CD4-positive, alpha-beta T cell treated with Interferon gamma for 1 hour (primary cell): Measurements from ENCODE around the gene KRT33B.
"Not testable (repeated sequence)": the region's sequence is repeated elsewhere in the genome, so short reads cannot be mapped to it uniquely, and the experiment has no call there.

Source experiments
- DNase-seq: peaks from one replicate; pipeline ENCODE4 v3.0.0-alpha.2; 2020

KRT33B gene

GRCh38 chr17:41369713-41370112 lies at the start of gene KRT33B:
TSS of gene KRT33B (minus strand) at chr17:41369813. CDS start at chr17:41369750, 63 bp downstream.
- no peak for DNase-seq

GRCh38 chr17:41418116-41418860 lies 48.7 kb upstream of the KRT33B start:
- DNase-seq = no peak

GRCh38 chr17:41417576-41418015 lies 48.0 kb upstream of the KRT33B start:
- DNase-seq = no peak

- no peak for DNase-seq
Observed at GRCh38 chr17:41417127-41417526, 47.5 kb upstream of the KRT33B start.

GRCh38 chr17:41416479-41416878 lies 46.9 kb upstream of the KRT33B start:
- DNase-seq = no peak

GRCh38 chr17:41415833-41416335 lies 46.3 kb upstream of the KRT33B start:
- no peak for DNase-seq

DNA sequence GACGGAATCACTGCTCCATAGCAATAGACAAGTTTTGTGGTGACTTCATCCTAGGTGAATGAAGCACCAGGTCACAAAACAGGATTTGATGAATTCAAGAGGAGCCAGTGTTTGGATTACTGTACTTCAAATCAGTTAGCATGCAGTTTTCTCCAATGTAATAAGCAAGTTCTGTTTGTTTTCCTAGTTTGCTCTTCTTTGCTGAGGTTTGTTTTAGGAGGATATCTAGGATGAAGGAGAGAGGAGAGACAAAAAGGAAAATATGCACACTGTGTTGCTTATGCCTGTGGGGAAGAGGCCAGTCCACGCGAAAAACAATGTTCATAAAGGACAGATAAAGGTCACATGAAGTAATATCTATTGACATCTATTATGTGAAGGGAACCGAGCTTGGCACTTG lies 45.8 kb upstream of the KRT33B start:
- no peak for DNase-seq

- DNase-seq = no peak
Observed at GRCh38 chr17:41413982-41414381, 44.4 kb upstream of the KRT33B start.

DNA sequence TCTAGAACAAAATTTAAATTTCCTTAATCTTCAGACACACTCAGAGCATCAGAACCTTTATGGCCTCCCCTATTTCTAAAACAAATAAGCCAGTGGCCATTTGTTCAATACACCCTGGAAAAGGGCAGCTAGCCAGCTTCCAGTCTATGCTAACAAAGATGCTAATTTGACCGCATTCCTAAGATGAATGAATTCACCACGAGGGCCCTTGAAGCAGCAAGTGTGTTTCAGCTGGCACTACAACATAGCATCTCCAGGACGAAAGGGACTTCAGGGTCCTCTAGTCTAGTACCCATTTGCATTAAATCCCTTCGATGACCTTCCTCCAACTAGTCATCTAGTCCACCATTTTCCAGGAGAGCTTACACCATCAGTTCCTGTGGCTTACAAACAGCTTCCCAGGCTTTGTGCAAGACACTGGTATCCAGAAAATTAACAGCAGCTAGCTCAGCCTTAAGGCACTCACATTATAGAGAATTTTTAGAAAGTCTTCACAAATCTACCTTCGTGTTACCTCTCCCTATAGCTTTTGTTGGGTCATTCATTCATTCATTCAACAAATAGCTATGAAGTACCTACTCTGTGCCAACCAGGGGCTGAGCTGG lies 43.8 kb upstream of the KRT33B start:
- no peak for DNase-seq

GRCh38 chr17:41411072-41411840 lies 41.6 kb upstream of the KRT33B start:
- DNase-seq = no peak

- no peak for DNase-seq
Observed at GRCh38 chr17:41407226-41407625, 37.6 kb upstream of the KRT33B start.

GRCh38 chr17:41406205-41406604 lies 36.6 kb upstream of the KRT33B start:
- no peak for DNase-seq

- peak; percentile 6 for DNase-seq
Observed at GRCh38 chr17:41404024-41404671, 34.5 kb upstream of the KRT33B start.

GRCh38 chr17:41403404-41404023 lies 33.9 kb upstream of the KRT33B start:
- no peak for DNase-seq

DNA sequence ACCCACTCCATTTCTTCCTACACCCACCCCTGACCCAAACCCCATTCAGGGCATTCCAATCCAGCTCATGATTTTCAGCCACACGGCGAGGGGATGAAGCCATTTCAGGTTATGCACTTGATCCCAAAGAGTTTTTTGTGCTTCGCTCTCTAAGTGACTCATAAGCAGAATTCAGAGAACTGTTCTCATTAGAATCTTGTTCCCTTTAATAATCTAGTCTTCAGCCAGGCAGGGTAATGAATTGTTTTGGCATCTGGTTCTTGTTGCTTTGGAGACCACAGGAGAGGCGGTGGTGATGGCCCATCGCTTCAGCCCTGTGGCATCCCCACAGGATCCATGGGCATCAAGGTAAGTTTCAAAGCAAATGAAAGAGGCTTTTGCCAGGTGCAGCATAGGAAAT lies 32.5 kb upstream of the KRT33B start:
- no peak for DNase-seq

GRCh38 chr17:41396996-41397660 lies 27.5 kb upstream of the KRT33B start, which contains the start of gene KRT31:
TSS of gene KRT31 (minus strand) at chr17:41397608. CDS start at chr17:41397539, 69 bp downstream.
- DNase-seq = no peak

DNA sequence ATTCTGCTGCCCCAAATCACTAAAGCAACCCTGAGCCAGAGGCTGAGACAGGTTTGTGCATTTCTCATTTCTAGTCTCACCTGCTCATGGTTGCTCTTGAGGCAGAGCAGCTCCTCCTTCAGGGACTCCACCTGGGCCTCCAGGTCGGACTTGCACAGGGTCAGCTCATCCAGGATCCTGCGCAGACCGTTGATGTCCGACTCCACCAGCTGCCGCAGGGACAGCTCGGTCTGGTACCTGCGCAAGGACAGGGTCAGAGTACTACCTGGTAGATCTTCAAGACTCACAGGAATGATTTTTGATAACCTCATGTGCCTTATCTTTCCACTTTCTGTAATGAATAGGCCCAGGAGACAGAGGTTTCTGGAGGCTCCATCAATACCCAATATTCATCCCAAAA lies 26.7 kb upstream of the KRT33B start:
- DNase-seq = no peak

DNA sequence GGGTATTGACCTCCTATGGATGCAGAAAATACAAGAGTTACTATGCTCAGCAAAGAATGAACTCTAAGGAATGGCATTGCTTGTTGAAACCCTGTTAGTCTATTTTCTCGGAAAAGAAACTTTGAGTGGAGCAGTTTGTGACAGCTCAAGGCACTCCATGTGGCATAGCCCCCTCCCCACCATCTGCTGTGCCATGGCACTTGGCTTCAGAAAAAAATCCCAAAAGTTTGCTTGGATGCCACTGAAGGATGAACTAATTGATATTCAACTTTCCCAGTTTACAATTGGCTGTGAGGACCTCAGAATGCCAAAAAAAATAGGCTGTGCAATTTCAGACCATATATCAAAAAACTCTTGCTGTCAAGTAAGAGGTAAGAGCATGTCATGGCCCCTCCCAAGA lies 26.0 kb upstream of the KRT33B start:
- DNase-seq = no peak

DNA sequence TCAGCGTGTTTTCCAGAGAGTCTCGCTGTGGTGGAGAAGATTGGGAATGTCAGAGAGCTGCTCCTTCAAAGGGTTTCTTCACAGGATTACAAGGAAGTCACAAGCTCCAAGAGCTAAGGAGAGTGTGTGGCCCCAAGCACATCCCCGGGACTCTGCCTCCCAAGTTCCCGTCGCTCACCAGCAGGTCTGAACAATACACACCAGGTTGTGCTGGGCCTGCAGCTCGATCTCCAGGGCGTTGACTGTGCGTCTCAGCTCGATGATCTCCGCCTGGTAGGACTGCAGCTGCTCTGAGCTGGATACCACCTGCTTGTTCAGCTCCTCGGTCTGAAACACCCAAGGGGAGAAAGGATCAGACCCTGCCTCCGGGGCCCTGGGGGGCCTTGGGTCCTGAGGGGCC lies 25.4 kb upstream of the KRT33B start:
- DNase-seq = not testable (repeated sequence)

DNA sequence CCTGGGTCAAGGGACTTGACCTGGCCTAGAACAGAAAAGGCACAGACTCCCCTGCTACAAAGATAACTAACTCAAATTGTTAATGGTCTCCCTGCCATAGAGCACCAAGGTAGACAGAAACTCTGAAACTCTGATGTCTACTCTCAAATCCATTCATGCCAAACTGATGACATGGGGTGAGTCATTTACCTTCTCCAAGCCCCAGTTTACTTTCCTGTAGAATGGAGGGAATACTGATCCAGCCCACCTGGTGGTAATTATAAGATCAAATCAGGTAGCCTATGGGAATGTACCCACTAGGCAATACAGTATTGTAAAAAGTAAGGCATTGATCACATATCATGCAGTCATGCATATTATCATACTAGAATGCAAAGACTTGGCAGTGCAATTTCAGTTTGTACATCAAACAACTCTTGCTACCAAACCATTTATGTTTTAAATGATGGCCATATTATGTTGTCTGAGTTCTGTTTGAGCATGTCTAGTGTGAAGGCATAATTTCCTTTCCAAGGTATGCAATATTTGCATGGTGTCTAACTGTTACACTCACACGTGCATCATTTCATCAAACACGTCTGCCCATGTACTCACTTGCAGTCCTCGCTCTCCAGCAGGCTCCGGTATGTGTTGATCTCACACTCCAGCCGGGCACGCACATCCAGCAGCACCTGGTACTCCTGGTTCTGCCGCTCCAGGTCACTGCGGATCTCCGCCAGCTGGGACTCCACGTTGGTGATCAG lies 24.8 kb upstream of the KRT33B start:
- DNase-seq = no peak

DNA sequence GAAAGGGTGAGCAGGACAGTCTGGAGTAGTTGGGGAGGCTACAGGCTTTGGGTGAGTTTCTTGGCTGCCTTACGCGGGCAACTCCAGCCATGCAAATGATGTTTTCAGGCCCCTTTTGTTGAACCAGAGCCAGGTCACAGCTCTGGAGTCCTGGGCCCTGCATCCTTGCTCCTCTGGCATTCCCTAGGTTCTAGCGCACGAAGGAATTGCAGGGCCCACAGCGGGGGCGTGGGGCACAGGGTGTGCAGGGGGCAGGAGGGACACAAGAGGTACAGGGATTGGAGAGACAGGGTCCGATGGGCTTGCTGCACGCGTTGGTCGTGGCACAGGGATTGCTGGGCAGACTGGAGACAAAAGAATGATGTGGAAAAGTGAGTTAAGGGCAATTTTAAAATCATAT lies 24.2 kb upstream of the KRT33B start:
- DNase-seq = no peak
